Mesendoderm (in vitro differentiated cells): ENCODE measurements around the gene ANO7.

ENCODE experiments used
- DNase-seq: peaks from one replicate; pipeline ENCODE4 v3.0.0; 2013
- H2AK5ac ChIP-seq: 2 replicates; pipeline ENCODE4 v1.6.1; 2013; ENCODE audit warnings: low read length, inconsistent platforms
- H2BK120ac ChIP-seq: 2 replicates; pipeline ENCODE4 v1.6.1; 2013; ENCODE audit warnings: low read depth, mild to moderate bottlenecking, low read length, moderate library complexity, mixed read lengths
- H2BK15ac ChIP-seq: replicated peaks from 2 replicates; pipeline ENCODE4 v1.6.1; 2013; ENCODE audit warnings: low read depth, mild to moderate bottlenecking, moderate library complexity
- H2BK5ac ChIP-seq: 2 replicates; pipeline ENCODE4 v1.6.1; 2013; ENCODE audit warnings: low read length, inconsistent platforms
- H3K18ac ChIP-seq: 2 replicates; pipeline ENCODE4 v1.6.1; 2013; ENCODE audit warnings: mild to moderate bottlenecking, low read length, mixed read lengths
- H3K23ac ChIP-seq: one replicate; pipeline ENCODE4 v1.6.1; 2013; ENCODE audit warnings: low read length
- H3K27ac ChIP-seq: 2 replicates; pipeline ENCODE4 v1.5.1; 2013; ENCODE audit warnings: low read depth, mild to moderate bottlenecking, inconsistent platforms, low read length, moderate library complexity
- H3K27me3 ChIP-seq: 2 replicates; pipeline ENCODE4 v1.6.1; 2013; ENCODE audit warnings: low read length, control low read depth, mild to moderate bottlenecking, inconsistent platforms; ENCODE audit not compliant: insufficient read depth, poor library complexity
- H3K36me3 ChIP-seq: 2 replicates; pipeline ENCODE4 v1.6.1; 2013; ENCODE audit warnings: low read length, inconsistent platforms; ENCODE audit not compliant: control insufficient read depth, insufficient read depth
- H3K4ac ChIP-seq: one replicate; pipeline ENCODE4 v1.6.1; 2013; ENCODE audit warnings: low read depth, mild to moderate bottlenecking, low read length, moderate library complexity
- H3K4me1 ChIP-seq: 2 replicates; pipeline ENCODE4 v1.6.1; 2013; ENCODE audit warnings: low read depth, low read length, inconsistent platforms; ENCODE audit not compliant: control insufficient read depth
- H3K4me2 ChIP-seq: 2 replicates; pipeline ENCODE4 v1.6.1; 2013; ENCODE audit warnings: low read length
- H3K4me3 ChIP-seq: 2 replicates; pipeline ENCODE4 v1.5.1; 2013; ENCODE audit warnings: mild to moderate bottlenecking, low read length
- H3K56ac ChIP-seq: one replicate; pipeline ENCODE4 v1.6.1; 2013; ENCODE audit warnings: low read length
- H3K79me1 ChIP-seq: 2 replicates; pipeline ENCODE4 v1.6.1; 2013; ENCODE audit warnings: low read length, inconsistent platforms
- H3K79me2 ChIP-seq: 2 replicates; pipeline ENCODE4 v1.6.1; 2013; ENCODE audit warnings: mild to moderate bottlenecking, low read length; ENCODE audit not compliant: control insufficient read depth, insufficient read depth
- H3K9ac ChIP-seq: 2 replicates; pipeline ENCODE4 v1.6.1; 2013; ENCODE audit warnings: low read length, inconsistent platforms
- H4K5ac ChIP-seq: one replicate; pipeline ENCODE4 v1.6.1; 2013; ENCODE audit warnings: low read length
- H4K8ac ChIP-seq: one replicate; pipeline ENCODE4 v1.6.1; 2013; ENCODE audit warnings: low read depth, mild to moderate bottlenecking, control low read depth, low read length, moderate library complexity
- WGBS: extraction: QIAGEN DNeasy Blood & Tissue Kit; methylation state at CpG from one replicate; pipeline ENCODE4 v1.1.7; 2013; ENCODE audit warnings: low lambda C conversion rate, missing lambda C conversion rate; ENCODE audit not compliant: insufficient coverage; ENCODE audit errors: extremely low coverage; 5-methylcytosine and 5-hydroxymethylcytosine counted together

The ANO7 gene

DNA sequence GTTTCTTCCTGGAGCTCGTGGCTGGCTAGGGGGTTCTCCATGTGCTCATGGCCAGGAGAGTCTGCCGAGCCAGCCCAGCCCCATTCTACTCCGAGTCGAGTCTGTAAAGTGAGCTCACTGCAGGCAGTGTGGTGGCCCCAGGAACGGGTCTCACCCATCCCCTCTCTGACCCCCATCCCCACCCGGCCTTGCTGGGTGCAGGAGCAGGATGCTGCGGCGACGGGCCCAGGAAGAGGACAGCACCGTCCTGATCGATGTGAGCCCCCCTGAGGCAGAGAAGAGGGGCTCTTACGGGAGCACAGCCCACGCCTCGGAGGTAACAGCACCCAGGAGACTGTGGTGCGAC lies 1.4 kb downstream of the ANO7 start:
- no peak overlapping the region for H2BK5ac ChIP-seq
- H3K18ac ChIP-seq: no peak overlapping the region
- no peaks in the 10 kb centered on the region for H3K36me3 ChIP-seq
- no peak overlapping the region for H4K8ac ChIP-seq
- no peak overlapping the region for H3K27ac ChIP-seq
- no CpG with 5 or more reads among the region's 15 CpGs for WGBS
- no peak overlapping the region for H3K4ac ChIP-seq
- no peak overlapping the region for H3K9ac ChIP-seq
- H3K4me2 ChIP-seq: no peak overlapping the region
- no peak overlapping the region for H2AK5ac ChIP-seq
- DNase-seq: no peak
- no peak overlapping the region for H3K23ac ChIP-seq
- no peaks in the 10 kb centered on the region for H3K79me2 ChIP-seq
- peaks cover 3% of the 10 kb centered on the region for H3K4me1 ChIP-seq
- no peak overlapping the region for H3K4me3 ChIP-seq
- H3K27me3 ChIP-seq: no peaks in the 10 kb centered on the region
- H3K79me1 ChIP-seq: no peaks in the 10 kb centered on the region
- no peak overlapping the region for H2BK15ac ChIP-seq
- no peak overlapping the region for H3K56ac ChIP-seq
- H2BK120ac ChIP-seq: no peak overlapping the region
- no peak overlapping the region for H4K5ac ChIP-seq

DNA sequence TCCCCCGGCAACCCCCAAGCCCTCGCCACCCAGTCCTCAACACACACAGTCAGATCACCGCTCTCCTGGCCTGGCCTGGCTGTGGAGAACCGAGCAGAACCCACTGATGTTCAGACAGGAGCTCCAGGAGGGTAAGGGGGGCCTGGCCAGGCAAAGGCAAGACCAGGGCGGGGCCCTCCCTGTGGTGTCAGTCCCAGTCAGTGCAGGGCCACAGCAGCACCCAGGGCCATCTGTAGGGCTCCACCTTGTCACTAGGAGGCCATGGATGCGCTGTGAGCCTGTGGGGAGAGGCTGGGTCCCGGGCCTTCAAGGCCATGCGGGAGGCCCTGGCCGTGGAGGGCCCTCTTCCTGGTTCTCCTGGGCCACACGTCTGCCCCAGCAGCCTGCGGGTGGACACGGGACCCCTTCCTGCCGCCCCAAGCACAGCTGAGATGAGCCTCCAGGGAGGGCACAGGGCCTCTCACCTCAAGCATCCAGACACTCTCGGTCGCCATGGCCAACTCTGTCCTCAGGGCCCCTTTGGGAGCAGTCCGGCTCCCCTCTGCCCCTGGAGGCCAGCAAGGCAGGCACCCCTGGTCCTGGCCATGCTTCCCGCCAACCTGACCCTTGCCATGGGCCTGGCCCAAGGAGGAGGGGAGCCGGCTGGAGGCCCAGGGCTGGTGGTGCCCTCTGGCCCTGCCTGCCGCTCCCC lies 2.0 kb downstream of the ANO7 start:
- H4K5ac ChIP-seq: no peak overlapping the region
- WGBS: no CpG with 5 or more reads among the region's 19 CpGs
- no peak overlapping the region for H3K23ac ChIP-seq
- H3K18ac ChIP-seq: no peak overlapping the region
- H3K79me2 ChIP-seq: no peaks in the 10 kb centered on the region
- H3K27ac ChIP-seq: no peak overlapping the region
- DNase-seq: no peak
- no peak overlapping the region for H3K4ac ChIP-seq
- no peak overlapping the region for H3K4me2 ChIP-seq
- H3K4me3 ChIP-seq: no peak overlapping the region
- no peak overlapping the region for H2BK120ac ChIP-seq
- no peaks in the 10 kb centered on the region for H3K79me1 ChIP-seq
- H2BK5ac ChIP-seq: no peak overlapping the region
- H3K36me3 ChIP-seq: no peaks in the 10 kb centered on the region
- no peak overlapping the region for H2BK15ac ChIP-seq
- H3K27me3 ChIP-seq: no peaks in the 10 kb centered on the region
- peaks cover 3% of the 10 kb centered on the region for H3K4me1 ChIP-seq
- no peak overlapping the region for H2AK5ac ChIP-seq
- H3K9ac ChIP-seq: no peak overlapping the region
- no peak overlapping the region for H4K8ac ChIP-seq
- no peak overlapping the region for H3K56ac ChIP-seq

DNA sequence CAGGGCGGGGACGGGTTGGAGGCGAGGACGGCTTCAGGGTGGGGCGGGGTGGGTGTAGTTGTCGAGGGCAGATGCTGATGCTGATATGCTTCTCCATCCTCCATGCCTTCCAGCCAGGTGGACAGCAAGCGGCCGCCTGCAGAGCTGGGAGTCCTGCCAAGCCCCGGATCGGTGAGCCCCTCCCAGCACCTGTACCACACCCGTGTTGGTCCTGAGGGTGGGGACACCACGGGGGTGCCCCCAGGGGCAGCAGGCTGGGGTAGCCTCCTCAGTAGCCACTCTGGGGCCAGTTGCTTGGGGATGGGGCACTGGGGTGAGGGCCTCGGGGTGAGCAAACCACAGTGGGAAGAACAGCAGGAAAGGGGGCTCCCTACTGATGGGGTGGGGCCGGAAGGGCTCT lies 2.6 kb downstream of the ANO7 start:
- no peak overlapping the region for H2AK5ac ChIP-seq
- no peak overlapping the region for H2BK120ac ChIP-seq
- H3K4me1 ChIP-seq: peaks cover 3% of the 10 kb centered on the region
- no peaks in the 10 kb centered on the region for H3K79me2 ChIP-seq
- no peak for DNase-seq
- no peak overlapping the region for H2BK15ac ChIP-seq
- no peak overlapping the region for H2BK5ac ChIP-seq
- H3K36me3 ChIP-seq: no peaks in the 10 kb centered on the region
- H3K79me1 ChIP-seq: no peaks in the 10 kb centered on the region
- no peak overlapping the region for H4K8ac ChIP-seq
- no peak overlapping the region for H3K4me2 ChIP-seq
- no peak overlapping the region for H3K4me3 ChIP-seq
- no peak overlapping the region for H3K27ac ChIP-seq
- H3K18ac ChIP-seq: no peak overlapping the region
- no peak overlapping the region for H4K5ac ChIP-seq
- H3K56ac ChIP-seq: no peak overlapping the region
- H3K23ac ChIP-seq: no peak overlapping the region
- no CpG with 5 or more reads among the region's 14 CpGs for WGBS
- no peaks in the 10 kb centered on the region for H3K27me3 ChIP-seq
- no peak overlapping the region for H3K4ac ChIP-seq
- H3K9ac ChIP-seq: no peak overlapping the region

DNA sequence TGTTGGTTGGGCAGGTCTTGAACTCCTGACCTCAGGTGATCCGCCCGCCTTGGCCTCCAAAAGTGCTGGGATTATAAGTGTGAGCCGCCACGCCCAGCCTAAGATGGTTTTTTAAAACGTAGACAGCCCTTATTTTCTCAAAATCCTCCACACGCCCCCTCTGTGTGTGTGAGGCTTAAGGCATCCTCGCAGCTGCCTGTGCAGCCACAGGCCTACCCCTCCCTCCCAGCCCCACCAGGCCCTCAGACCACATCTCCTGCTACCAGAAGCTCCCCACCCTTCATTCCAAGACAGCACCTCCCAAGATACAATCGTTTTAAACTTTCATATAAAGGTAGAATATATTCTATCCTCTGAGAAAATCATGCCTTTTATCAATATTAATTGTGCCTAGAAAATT lies 4.8 kb downstream of the ANO7 start:
- H3K27ac ChIP-seq: no peak overlapping the region
- no peaks in the 10 kb centered on the region for H3K79me2 ChIP-seq
- H2BK5ac ChIP-seq: no peak overlapping the region
- no peak overlapping the region for H3K9ac ChIP-seq
- no peaks in the 10 kb centered on the region for H3K4me1 ChIP-seq
- no peak overlapping the region for H2BK120ac ChIP-seq
- no peak overlapping the region for H3K4me3 ChIP-seq
- no peak overlapping the region for H4K8ac ChIP-seq
- H3K18ac ChIP-seq: no peak overlapping the region
- no peaks in the 10 kb centered on the region for H3K27me3 ChIP-seq
- WGBS: no CpG with 5 or more reads among the region's 8 CpGs
- no peaks in the 10 kb centered on the region for H3K36me3 ChIP-seq
- no peak overlapping the region for H3K4me2 ChIP-seq
- no peaks in the 10 kb centered on the region for H3K79me1 ChIP-seq
- H4K5ac ChIP-seq: no peak overlapping the region
- DNase-seq: no peak
- no peak overlapping the region for H3K4ac ChIP-seq
- no peak overlapping the region for H2BK15ac ChIP-seq
- H3K56ac ChIP-seq: no peak overlapping the region
- no peak overlapping the region for H3K23ac ChIP-seq
- no peak overlapping the region for H2AK5ac ChIP-seq

DNA sequence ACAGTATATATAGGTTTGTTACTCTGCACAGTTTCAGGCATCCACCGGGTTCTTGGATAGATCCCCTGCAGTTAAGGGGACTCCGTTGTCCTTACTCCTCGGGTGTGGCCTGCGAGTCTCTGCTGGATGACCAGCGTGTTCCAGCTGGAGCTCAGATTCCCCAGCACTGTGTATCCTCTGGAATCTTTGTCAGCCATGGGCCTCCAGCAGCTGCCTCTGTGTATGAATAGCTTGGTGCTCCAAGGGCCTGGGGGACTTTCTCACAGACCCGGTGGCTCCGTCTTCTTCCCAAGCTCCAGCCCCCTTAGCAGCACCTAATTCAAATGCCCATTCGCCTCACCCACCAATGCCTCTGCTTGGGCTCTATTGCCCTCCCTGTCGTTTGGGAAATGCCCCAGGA lies 6.3 kb downstream of the ANO7 start:
- WGBS: no CpG with 5 or more reads among the region's 9 CpGs
- no peak overlapping the region for H3K27ac ChIP-seq

DNA sequence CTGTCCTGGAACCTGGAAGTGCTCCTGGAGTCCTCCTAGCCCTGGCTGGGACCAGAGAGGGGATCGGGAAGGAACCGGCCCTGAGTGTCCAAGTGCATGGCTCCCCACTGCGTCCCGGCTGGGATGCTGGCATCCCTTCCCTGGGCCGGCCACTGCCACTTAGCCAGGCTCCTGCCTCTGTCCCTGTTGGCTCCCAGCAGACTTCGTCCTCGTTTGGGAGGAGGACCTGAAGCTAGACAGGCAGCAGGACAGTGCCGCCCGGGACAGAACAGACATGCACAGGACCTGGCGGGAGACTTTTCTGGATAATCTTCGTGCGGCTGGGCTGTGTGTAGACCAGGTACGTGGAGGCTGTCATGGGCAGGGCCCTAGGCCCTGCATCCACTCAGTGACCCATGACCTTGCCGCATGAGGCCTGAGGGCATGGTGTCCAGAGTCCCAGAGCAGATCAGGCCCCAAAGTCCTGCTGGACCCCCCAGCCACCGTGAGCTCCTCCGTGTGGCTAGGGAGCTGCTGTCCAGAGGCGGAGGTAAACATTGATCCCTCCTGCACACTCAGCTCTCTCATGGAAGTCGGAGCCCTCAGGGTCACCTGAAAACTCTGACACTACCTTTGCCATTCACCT lies 7.1 kb downstream of the ANO7 start:
- Histone ChIP-seq H3K36me3 (no peaks in the 10 kb centered on the region), H3K18ac (no peak overlapping the region), H3K27me3 (no peaks in the 10 kb centered on the region), H2BK120ac (no peak overlapping the region), H3K4me1 (no peaks in the 10 kb centered on the region), H3K56ac (no peak overlapping the region), H3K23ac (no peak overlapping the region), H3K79me1 (no peaks in the 10 kb centered on the region), H3K79me2 (no peaks in the 10 kb centered on the region), H3K27ac (no peak overlapping the region), H3K4ac (no peak overlapping the region), H2AK5ac (no peak overlapping the region), H3K4me3 (no peak overlapping the region), H2BK5ac (no peak overlapping the region), H3K4me2 (no peak overlapping the region), H2BK15ac (no peak overlapping the region), H4K5ac (no peak overlapping the region), H4K8ac (no peak overlapping the region), H3K9ac (no peak overlapping the region)
- no peak for DNase-seq
- no CpG with 5 or more reads among the region's 18 CpGs for WGBS

More for the DNA sequence above, 6.3 kb downstream of the ANO7 start:
- no peak overlapping the region for H2AK5ac ChIP-seq
- no peak overlapping the region for H3K18ac ChIP-seq
- H4K5ac ChIP-seq: no peak overlapping the region
- H3K79me2 ChIP-seq: no peaks in the 10 kb centered on the region
- no peak for DNase-seq
- no peak overlapping the region for H2BK5ac ChIP-seq
- no peaks in the 10 kb centered on the region for H3K4me1 ChIP-seq
- no peak overlapping the region for H3K23ac ChIP-seq
- no peak overlapping the region for H3K4me3 ChIP-seq
- no peak overlapping the region for H3K4me2 ChIP-seq
- H3K36me3 ChIP-seq: no peaks in the 10 kb centered on the region
- H3K79me1 ChIP-seq: no peaks in the 10 kb centered on the region
- H3K27me3 ChIP-seq: no peaks in the 10 kb centered on the region
- H3K9ac ChIP-seq: no peak overlapping the region
- no peak overlapping the region for H4K8ac ChIP-seq
- H3K56ac ChIP-seq: no peak overlapping the region
- H2BK15ac ChIP-seq: no peak overlapping the region
- H3K4ac ChIP-seq: no peak overlapping the region
- no peak overlapping the region for H2BK120ac ChIP-seq
